ENCODE results near the gene RPS6KA2.

GRCh38 chr6:166532302-166532701 is 94.7 kb downstream of the RPS6KA2 start:
- TF ChIP-seq POLR2A (IDR thresholded peaks at IDR 0.05), result no peak
- TF ChIP-seq, protein P1, sequence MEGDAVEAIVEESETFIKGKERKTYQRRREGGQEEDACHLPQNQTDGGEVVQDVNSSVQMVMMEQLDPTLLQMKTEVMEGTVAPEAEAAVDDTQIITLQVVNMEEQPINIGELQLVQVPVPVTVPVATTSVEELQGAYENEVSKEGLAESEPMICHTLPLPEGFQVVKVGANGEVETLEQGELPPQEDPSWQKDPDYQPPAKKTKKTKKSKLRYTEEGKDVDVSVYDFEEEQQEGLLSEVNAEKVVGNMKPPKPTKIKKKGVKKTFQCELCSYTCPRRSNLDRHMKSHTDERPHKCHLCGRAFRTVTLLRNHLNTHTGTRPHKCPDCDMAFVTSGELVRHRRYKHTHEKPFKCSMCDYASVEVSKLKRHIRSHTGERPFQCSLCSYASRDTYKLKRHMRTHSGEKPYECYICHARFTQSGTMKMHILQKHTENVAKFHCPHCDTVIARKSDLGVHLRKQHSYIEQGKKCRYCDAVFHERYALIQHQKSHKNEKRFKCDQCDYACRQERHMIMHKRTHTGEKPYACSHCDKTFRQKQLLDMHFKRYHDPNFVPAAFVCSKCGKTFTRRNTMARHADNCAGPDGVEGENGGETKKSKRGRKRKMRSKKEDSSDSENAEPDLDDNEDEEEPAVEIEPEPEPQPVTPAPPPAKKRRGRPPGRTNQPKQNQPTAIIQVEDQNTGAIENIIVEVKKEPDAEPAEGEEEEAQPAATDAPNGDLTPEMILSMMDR (IDR thresholded peaks at IDR 0.05), result no peak
